OCI-LY7 (cell line): ENCODE results near the gene EFCAB5. TPM values are rescaled to one million over a fixed set of nuclear protein-coding genes. Genes with fewer than 3 reads are reported as not detected.
"Not testable (repeated sequence)": the region's sequence is repeated elsewhere in the genome, so short reads cannot be mapped to it uniquely, and the experiment has no call there.

Experiments
- Bru-seq: library from RNA; stranded (reverse); fragments of 400-500 nt; gene quantifications from one replicate; lab custom pipeline; 2021; lab: Mats Ljungman, UMichigan
- BruChase-seq, 2 experiments: library from RNA; stranded (reverse); fragments of 400-500 nt; gene quantifications; one replicate each; lab custom pipeline; 2021; lab: Mats Ljungman, UMichigan
- BruUV-seq: library from RNA; stranded (reverse); fragments of 400-500 nt; replicated peaks from 2 replicates; lab custom pipeline; 2021; lab: Mats Ljungman, UMichigan
- CTCF ChIA-PET: fragments of 300-600 bp; sonication (Branson Sonifier 250); formaldehyde crosslinking; loops from one replicate; lab custom pipeline; 2022; ENCODE audit warnings: antibody characterized with exemption; ENCODE audit not compliant: unreplicated experiment; lab: Charles Lee
- POLR2A ChIA-PET: fragments of 300-600 bp; sonication (Branson Sonifier 250); formaldehyde crosslinking; loops from one replicate; lab custom pipeline; 2022; ENCODE audit warnings: antibody characterized with exemption; lab: Charles Lee
- DNase-seq: peaks from one replicate; pipeline ENCODE4 v3.0.0-alpha.2; 2015; ENCODE audit warnings: low spot score
- H2AFZ ChIP-seq: fragments of 200-600 bp; sonication (generic), shearing (Covaris generic); 2 replicates; pipeline ENCODE4 v1.6.1; 2014; ENCODE audit warnings: mild to moderate bottlenecking, antibody characterized with exemption, low read length, moderate library complexity
- H3K27ac ChIP-seq: fragments of 200-600 bp; sonication (generic); 2 replicates; pipeline ENCODE4 v1.5.1; 2014; ENCODE audit warnings: mixed run types, low read depth, mild to moderate bottlenecking, moderate library complexity, low read length, inconsistent platforms; ENCODE audit not compliant: poor library complexity, severe bottlenecking
- H3K36me3 ChIP-seq: fragments of 200-600 bp; sonication (generic); 2 replicates; pipeline ENCODE4 v1.6.1; 2014; ENCODE audit warnings: mild to moderate bottlenecking, antibody characterized with exemption, low read length, moderate library complexity, mixed read lengths; ENCODE audit not compliant: insufficient read depth
- H3K4me1 ChIP-seq: fragments of 200-600 bp; sonication (generic); 2 replicates; pipeline ENCODE4 v1.5.1; 2014; ENCODE audit warnings: mild to moderate bottlenecking, low read length; ENCODE audit not compliant: insufficient read depth, poor library complexity, severe bottlenecking
- H3K4me2 ChIP-seq: fragments of 200-600 bp; sonication (generic); 2 replicates; pipeline ENCODE4 v1.6.1; 2014; ENCODE audit warnings: mild to moderate bottlenecking, low read length
- H3K4me3 ChIP-seq: fragments of 200-600 bp; sonication (generic); 2 replicates; pipeline ENCODE4 v1.5.1; 2014; ENCODE audit warnings: mild to moderate bottlenecking, low read depth, low read length; ENCODE audit not compliant: poor library complexity, severe bottlenecking
- H3K79me2 ChIP-seq: fragments of 200-600 bp; sonication (generic); 2 replicates; pipeline ENCODE4 v1.6.1; 2016; ENCODE audit warnings: low read depth, mild to moderate bottlenecking, low read length, moderate library complexity, mixed read lengths; ENCODE audit not compliant: insufficient read depth
- H3K9me2 ChIP-seq: fragments of 200-600 bp; sonication (generic); 2 replicates; pipeline ENCODE4 v1.6.1; 2016; ENCODE audit warnings: mild to moderate bottlenecking, low read length, mixed read lengths; ENCODE audit not compliant: insufficient read depth
- H3K9me3 ChIP-seq: fragments of 200-600 bp; sonication (generic); 2 replicates; pipeline ENCODE4 v1.6.1; 2014; ENCODE audit warnings: mild to moderate bottlenecking, mixed run types, low read length, mixed read lengths
- H4K20me1 ChIP-seq: fragments of 200-600 bp; sonication (generic); 2 replicates; pipeline ENCODE4 v1.6.1; 2014; ENCODE audit warnings: mild to moderate bottlenecking, antibody characterized with exemption, low read length, moderate library complexity, mixed read lengths; ENCODE audit not compliant: insufficient read depth
- CTCF ChIP-seq: fragments of 200-600 bp; sonication (generic); conservative IDR thresholded peaks from 2 replicates; pipeline ENCODE4 v1.5.1; 2014; ENCODE audit warnings: mild to moderate bottlenecking, antibody characterized with exemption, low read length, moderate library complexity, mixed read lengths
- EZH2phosphoT487 ChIP-seq: fragments of 200-600 bp; sonication (generic); IDR thresholded peaks from 2 replicates; pipeline ENCODE4 v1.6.1; 2018; ENCODE audit warnings: low read depth, borderline replicate concordance, mild to moderate bottlenecking, mixed run types, antibody characterized with exemption, low read length, moderate library complexity, mixed read lengths
- intact Hi-C: fragments of 100-400 bp; cut with micrococcal nuclease; formaldehyde crosslinking; loops from one replicate; pipeline ENCODE4 v1.10.0; 2022; ENCODE audit not compliant: unreplicated experiment
- long read RNA-seq: library from polyadenylated mRNA; stranded (forward); transcript quantifications from one replicate; pipeline ENCODE4 v2.0.0, GENCODE V29; 2022
- total RNA-seq, 2 experiments: library from RNA; depleted of rRNA in 1 of 2; stranded (reverse); fragments of >200 nt in 1 of 2; shearing (Covaris generic) in 1 of 2; gene quantifications; 2 replicates each; pipeline ENCODE4 v1.2.3, GENCODE V29; 2014 to 2022

Gene EFCAB5
- total RNA-seq (2014; rRNA removed; shearing (Covaris generic)): 2.2 and 5.2 TPM in 2 replicates
- total RNA-seq (2022): 1.5 and 1.9 TPM in 2 replicates
- percentile 35 among the genes with signal in this experiment for Bru-seq, nascent RNA
- BruChase-seq, experiment 1, labeled RNA remaining after a 6-hour chase: percentile 34 among the genes with signal in this experiment
- percentile 39 among the genes with signal in this experiment for BruChase-seq, experiment 2, labeled RNA remaining after a 2-hour chase
- long read RNA-seq, partial matches to known transcripts: 0 of 7 reads
- long read RNA-seq, other reads (novel, unspliced or antisense): 6 of 7 reads

- no peak within 1 kb of the TSS for H3K4me3 ChIP-seq
- no peaks in the 10 kb centered on the region for H3K36me3 ChIP-seq
- CTCF ChIA-PET: no interaction called here
- no peak for DNase-seq
- no peak within 1 kb of the TSS for H3K27ac ChIP-seq
- no peak within 1 kb of the TSS for H3K4me2 ChIP-seq
- POLR2A ChIA-PET: interaction anchor here (1.4 kb wide), 1 partner anchor 10 kb away, joined by 8 read pairs; no protein-coding TSS in a partner anchor
- no peak within 1 kb of the TSS for H2AFZ ChIP-seq
- no TSS peak for BruUV-seq
- intact Hi-C loops: no loop called here
- no peaks in the 10 kb centered on the region for H3K9me3 ChIP-seq
- no peak for TF ChIP-seq CTCF
- no peaks in the 10 kb centered on the region for H3K79me2 ChIP-seq
- H4K20me1 ChIP-seq: no peaks in the 10 kb centered on the region
- H3K4me1 ChIP-seq: no peaks in the 10 kb centered on the region
- no peaks in the 10 kb centered on the region for H3K9me2 ChIP-seq
Observed at GRCh38 chr17:29941334-29941733, at the start of gene EFCAB5. Gene EFCAB5 (plus strand): TSS chr17:29941634. CDS start chr17:29941797, 163 bp downstream.

DNA sequence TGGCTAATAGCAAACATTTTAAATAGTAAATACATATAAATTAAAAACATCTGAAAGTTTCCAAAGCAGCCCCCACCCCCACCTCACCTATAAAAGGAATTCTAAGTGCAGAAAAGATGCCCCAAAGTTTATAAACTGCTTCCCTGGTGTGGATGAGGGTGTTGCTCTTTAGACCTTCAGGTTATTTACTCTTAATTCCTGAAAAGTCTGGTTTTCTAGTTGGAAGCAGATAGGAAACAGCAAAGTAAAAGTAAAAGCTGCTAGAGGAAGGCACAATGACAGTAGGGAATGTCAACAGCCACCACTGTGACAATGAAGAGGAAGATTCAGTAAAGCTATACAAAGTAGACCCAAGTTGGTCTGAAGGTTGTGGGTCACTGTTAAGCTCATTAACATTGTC lies 49.2 kb upstream of the EFCAB5 start:
- no peaks in the 10 kb centered on the region for H3K9me2 ChIP-seq
- no peak overlapping the region for H3K4me2 ChIP-seq
- H2AFZ ChIP-seq: no peak overlapping the region
- CTCF ChIA-PET: no interaction called here
- no peak overlapping the region for H3K27ac ChIP-seq
- H3K79me2 ChIP-seq: peaks cover 71% of the 10 kb centered on the region
- H4K20me1 ChIP-seq: no peaks in the 10 kb centered on the region
- H3K36me3 ChIP-seq: peaks cover 27% of the 10 kb centered on the region
- POLR2A ChIA-PET: interaction anchor here (0.6 to 3.2 kb wide), 6 partner anchors 11 to 82 kb away, joined by 3 to 8 read pairs (median 3); no protein-coding TSS in a partner anchor
- TF ChIP-seq CTCF (no peak), EZH2phosphoT487 (no peak)
- no TSS peak for BruUV-seq
- DNase-seq: no peak
- no peak overlapping the region for H3K4me3 ChIP-seq
- no peaks in the 10 kb centered on the region for H3K4me1 ChIP-seq
- intact Hi-C loops: no loop called here
- no peaks in the 10 kb centered on the region for H3K9me3 ChIP-seq

DNA sequence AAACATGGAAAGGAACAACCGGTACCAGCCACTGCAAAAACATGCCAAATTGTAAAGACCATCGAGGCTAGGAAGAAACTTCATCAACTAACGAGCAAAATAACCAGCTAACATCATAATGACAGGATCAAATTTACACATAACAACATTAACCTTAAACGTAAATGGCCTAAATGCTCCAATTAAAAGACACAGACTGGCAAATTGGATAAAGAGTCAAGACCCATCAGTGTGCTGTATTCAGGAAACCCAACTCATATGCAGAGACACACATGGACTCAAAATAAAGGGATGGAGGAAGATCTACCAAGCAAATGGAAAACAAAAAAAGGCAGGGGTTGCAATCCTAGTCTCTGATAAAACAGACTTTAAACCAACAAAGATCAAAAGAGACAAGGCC lies 44.3 kb upstream of the EFCAB5 start:
- DNase-seq, BruUV-seq, H3K4me2 ChIP-seq, H3K36me3 ChIP-seq, H4K20me1 ChIP-seq, POLR2A ChIA-PET, H3K4me3 ChIP-seq, H2AFZ ChIP-seq, CTCF ChIA-PET, H3K9me3 ChIP-seq, H3K9me2 ChIP-seq, H3K4me1 ChIP-seq, intact Hi-C loops, H3K27ac ChIP-seq: not testable (repeated sequence)
- peaks cover 50% of the 10 kb centered on the region for H3K79me2 ChIP-seq
